ENCODE results near the gene NR2F2. TPM values are rescaled to one million over a fixed set of nuclear protein-coding genes. Genes with fewer than 3 reads are reported as not detected.

NR2F2 gene
- total and polyA plus RNA-seq, 2 of the 13 experiments (the other 11 are each of a cell fraction or from before 2014, with no cell fraction given) = 3.5 to 4.7 TPM

DNA sequence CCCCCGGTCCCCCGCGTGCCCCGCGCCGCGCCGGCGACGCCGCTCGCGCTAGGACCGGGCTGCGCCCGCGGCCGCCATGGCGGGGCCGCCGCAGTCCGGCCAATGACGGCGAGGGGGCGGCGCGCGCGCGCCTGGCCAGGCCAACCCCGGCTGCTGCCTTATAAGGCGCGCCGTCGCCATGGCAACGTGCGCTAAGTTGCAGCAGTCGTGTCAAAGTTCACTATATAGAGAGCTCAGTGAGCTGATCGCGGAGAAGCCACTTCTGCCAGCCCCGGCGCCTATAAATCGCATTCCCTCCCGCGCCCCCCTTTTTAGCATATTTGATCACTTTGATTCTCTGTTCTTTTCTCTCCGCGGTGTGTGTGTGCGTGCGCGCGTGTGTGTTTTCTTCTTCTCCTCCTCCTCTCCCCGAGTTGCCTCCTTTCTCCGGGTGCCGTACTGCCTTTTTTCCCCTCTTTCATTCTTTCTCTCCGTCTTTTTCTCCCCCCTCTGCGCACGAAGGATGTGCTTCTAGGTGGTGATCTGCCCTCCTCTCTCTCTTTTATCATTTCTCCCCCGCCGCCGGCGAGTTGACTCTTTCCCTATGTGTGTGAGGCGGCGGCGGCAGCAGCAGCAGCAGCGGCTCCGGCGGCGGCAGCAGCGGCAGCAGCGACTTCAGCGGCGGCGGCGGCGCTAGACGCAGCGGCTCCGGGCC lies at the start of gene NR2F2 (continued):
- TF ChIP-seq FOXP1 (IDR thresholded peaks at IDR 0.05) (no peak), FOXP1 (CRISPR knock-in tag; IDR thresholded peaks at IDR 0.05) (no peak), DMAP1 (CRISPR knock-in tag; IDR thresholded peaks at IDR 0.05) (no peak), ATF1 (CRISPR knock-in tag; IDR thresholded peaks at IDR 0.05) (no peak), CEBPB (IDR thresholded peaks at IDR 0.05; ENCODE audit: borderline replicate concordance, low read depth, low read length) (peak; percentile 57; the same call in 1 of the 2 replicates), NFYB (CRISPR knock-in tag; IDR thresholded peaks at IDR 0.05) (peak; percentile 57), ZNF816 (CRISPR knock-in tag; IDR thresholded peaks at IDR 0.05; ENCODE audit: borderline replicate concordance) (no peak), ZNF782 (CRISPR knock-in tag; IDR thresholded peaks at IDR 0.05; ENCODE audit: borderline replicate concordance) (no peak), ZNF605 (CRISPR knock-in tag; IDR thresholded peaks at IDR 0.05) (peak; percentile 36; the same call in 1 of the 2 replicates), POLR2AphosphoS5 (IDR thresholded peaks at IDR 0.05; ENCODE audit: low read depth, low read length) (peak; percentile 83), ERF (CRISPR knock-in tag; IDR thresholded peaks at IDR 0.05) (0 out of 2 replicates have a peak, but pooled peaks have one; percentile 8), SYNCRIP (IDR thresholded peaks at IDR 0.05; ENCODE audit: insufficient read depth, low read depth, low read length) (no peak), SKI (IDR thresholded peaks at IDR 0.05; ENCODE audit: partially characterized antibody) (peak; percentile 40), ZNF614 (CRISPR knock-in tag; IDR thresholded peaks at IDR 0.05; ENCODE audit: borderline replicate concordance) (no peak), HOXD1 (CRISPR knock-in tag; IDR thresholded peaks at IDR 0.05) (0 out of 2 replicates have a peak, but pooled peaks have one; percentile 38), MATR3 (CRISPR knock-in tag; IDR thresholded peaks at IDR 0.05) (no peak), ZNF768 (CRISPR knock-in tag; IDR thresholded peaks at IDR 0.05) (no peak), ZNF766 (CRISPR knock-in tag; IDR thresholded peaks at IDR 0.05; ENCODE audit: borderline replicate concordance) (0 out of 2 replicates have a peak, but pooled peaks have one; percentile 53), KAT2B (IDR thresholded peaks at IDR 0.05; ENCODE audit: borderline replicate concordance, low read depth, low read length) (no peak), HES4 (CRISPR knock-in tag; IDR thresholded peaks at IDR 0.05; ENCODE audit: borderline replicate concordance) (no peak)
- TF ChIP-seq, protein P1, sequence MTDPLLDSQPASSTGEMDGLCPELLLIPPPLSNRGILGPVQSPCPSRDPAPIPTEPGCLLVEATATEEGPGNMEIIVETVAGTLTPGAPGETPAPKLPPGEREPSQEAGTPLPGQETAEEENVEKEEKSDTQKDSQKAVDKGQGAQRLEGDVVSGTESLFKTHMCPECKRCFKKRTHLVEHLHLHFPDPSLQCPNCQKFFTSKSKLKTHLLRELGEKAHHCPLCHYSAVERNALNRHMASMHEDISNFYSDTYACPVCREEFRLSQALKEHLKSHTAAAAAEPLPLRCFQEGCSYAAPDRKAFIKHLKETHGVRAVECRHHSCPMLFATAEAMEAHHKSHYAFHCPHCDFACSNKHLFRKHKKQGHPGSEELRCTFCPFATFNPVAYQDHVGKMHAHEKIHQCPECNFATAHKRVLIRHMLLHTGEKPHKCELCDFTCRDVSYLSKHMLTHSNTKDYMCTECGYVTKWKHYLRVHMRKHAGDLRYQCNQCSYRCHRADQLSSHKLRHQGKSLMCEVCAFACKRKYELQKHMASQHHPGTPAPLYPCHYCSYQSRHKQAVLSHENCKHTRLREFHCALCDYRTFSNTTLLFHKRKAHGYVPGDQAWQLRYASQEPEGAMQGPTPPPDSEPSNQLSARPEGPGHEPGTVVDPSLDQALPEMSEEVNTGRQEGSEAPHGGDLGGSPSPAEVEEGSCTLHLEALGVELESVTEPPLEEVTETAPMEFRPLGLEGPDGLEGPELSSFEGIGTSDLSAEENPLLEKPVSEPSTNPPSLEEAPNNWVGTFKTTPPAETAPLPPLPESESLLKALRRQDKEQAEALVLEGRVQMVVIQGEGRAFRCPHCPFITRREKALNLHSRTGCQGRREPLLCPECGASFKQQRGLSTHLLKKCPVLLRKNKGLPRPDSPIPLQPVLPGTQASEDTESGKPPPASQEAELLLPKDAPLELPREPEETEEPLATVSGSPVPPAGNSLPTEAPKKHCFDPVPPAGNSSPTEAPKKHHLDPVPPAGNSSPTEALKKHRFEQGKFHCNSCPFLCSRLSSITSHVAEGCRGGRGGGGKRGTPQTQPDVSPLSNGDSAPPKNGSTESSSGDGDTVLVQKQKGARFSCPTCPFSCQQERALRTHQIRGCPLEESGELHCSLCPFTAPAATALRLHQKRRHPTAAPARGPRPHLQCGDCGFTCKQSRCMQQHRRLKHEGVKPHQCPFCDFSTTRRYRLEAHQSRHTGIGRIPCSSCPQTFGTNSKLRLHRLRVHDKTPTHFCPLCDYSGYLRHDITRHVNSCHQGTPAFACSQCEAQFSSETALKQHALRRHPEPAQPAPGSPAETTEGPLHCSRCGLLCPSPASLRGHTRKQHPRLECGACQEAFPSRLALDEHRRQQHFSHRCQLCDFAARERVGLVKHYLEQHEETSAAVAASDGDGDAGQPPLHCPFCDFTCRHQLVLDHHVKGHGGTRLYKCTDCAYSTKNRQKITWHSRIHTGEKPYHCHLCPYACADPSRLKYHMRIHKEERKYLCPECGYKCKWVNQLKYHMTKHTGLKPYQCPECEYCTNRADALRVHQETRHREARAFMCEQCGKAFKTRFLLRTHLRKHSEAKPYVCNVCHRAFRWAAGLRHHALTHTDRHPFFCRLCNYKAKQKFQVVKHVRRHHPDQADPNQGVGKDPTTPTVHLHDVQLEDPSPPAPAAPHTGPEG (CRISPR knock-in tag; IDR thresholded peaks at IDR 0.05) = peak; percentile 95
- TF ChIP-seq, protein P2, sequence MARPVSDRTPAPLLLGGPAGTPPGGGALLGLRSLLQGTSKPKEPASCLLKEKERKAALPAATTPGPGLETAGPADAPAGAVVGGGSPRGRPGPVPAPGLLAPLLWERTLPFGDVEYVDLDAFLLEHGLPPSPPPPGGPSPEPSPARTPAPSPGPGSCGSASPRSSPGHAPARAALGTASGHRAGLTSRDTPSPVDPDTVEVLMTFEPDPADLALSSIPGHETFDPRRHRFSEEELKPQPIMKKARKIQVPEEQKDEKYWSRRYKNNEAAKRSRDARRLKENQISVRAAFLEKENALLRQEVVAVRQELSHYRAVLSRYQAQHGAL (CRISPR knock-in tag; IDR thresholded peaks at IDR 0.05; ENCODE audit: not compliant biosample characterization) = no peak
- TF ChIP-seq, protein P3, sequence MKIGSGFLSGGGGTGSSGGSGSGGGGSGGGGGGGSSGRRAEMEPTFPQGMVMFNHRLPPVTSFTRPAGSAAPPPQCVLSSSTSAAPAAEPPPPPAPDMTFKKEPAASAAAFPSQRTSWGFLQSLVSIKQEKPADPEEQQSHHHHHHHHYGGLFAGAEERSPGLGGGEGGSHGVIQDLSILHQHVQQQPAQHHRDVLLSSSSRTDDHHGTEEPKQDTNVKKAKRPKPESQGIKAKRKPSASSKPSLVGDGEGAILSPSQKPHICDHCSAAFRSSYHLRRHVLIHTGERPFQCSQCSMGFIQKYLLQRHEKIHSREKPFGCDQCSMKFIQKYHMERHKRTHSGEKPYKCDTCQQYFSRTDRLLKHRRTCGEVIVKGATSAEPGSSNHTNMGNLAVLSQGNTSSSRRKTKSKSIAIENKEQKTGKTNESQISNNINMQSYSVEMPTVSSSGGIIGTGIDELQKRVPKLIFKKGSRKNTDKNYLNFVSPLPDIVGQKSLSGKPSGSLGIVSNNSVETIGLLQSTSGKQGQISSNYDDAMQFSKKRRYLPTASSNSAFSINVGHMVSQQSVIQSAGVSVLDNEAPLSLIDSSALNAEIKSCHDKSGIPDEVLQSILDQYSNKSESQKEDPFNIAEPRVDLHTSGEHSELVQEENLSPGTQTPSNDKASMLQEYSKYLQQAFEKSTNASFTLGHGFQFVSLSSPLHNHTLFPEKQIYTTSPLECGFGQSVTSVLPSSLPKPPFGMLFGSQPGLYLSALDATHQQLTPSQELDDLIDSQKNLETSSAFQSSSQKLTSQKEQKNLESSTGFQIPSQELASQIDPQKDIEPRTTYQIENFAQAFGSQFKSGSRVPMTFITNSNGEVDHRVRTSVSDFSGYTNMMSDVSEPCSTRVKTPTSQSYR (CRISPR knock-in tag; IDR thresholded peaks at IDR 0.05; ENCODE audit: borderline replicate concordance) = peak; percentile 4; the same call in 1 of the 2 replicates
